ENCODE results near the gene METTL24. TPM values are rescaled to one million over a fixed set of nuclear protein-coding genes. Genes with fewer than 3 reads are reported as not detected.

METTL24 gene
- total and polyA plus RNA-seq, 2 of the 13 experiments (the other 11 are each of a cell fraction or from before 2014, with no cell fraction given): not detected

GRCh38 chr6:110295451-110296165 is 62.5 kb downstream of the METTL24 start:
- TF ChIP-seq ZNF264 (CRISPR knock-in tag; IDR thresholded peaks at IDR 0.05) (no peak), POLR2AphosphoS5 (IDR thresholded peaks at IDR 0.05; ENCODE audit: low read depth, low read length) (no peak), PBX2 (CRISPR knock-in tag; IDR thresholded peaks at IDR 0.05) (no peak), ZNF343 (CRISPR knock-in tag; IDR thresholded peaks at IDR 0.05) (no peak), ZSCAN22 (CRISPR knock-in tag; IDR thresholded peaks at IDR 0.05) (no peak)
- no peaks in the 10 kb centered on the region for H3K27me3 ChIP-seq (ENCODE audit: control insufficient read depth in 1 of 2, insufficient read depth in 2 of 2, low read length in 2 of 2)
- FAIRE-seq: no peak
- ATAC-seq: no peak
- DNase-seq (ENCODE audit: low spot score): no peak
- no peak overlapping the region for H3K27ac ChIP-seq (ENCODE audit: extremely low read length, insufficient read depth, low read length)
- no peaks in the 10 kb centered on the region for H4K20me1 ChIP-seq (ENCODE audit: insufficient read depth, low read length)
- 37% methylated on average over 4 of the region's 5 CpGs for WGBS (ENCODE audit: low lambda C conversion rate)
- no peak overlapping the region for H3K4me2 ChIP-seq (ENCODE audit: low read depth, low read length)
- no TSS peak for BruUV-seq (replicated peaks)
- no peak overlapping the region for H3K9ac ChIP-seq (ENCODE audit: insufficient read depth, low read depth, low read length)
- no peaks in the 10 kb centered on the region for H3K9me3 ChIP-seq (ENCODE audit: low read length)
- ChIA-PET POLR2A (no interaction called here), CTCF (ENCODE audit: low intra/inter-chr PET ratio, low total read pairs) (no interaction called here)
- H2AFZ ChIP-seq (ENCODE audit: low read length): no peak overlapping the region
- no peaks in the 10 kb centered on the region for H3K36me3 ChIP-seq (replicated peaks in 1 of 2; ENCODE audit: control insufficient read depth in 1 of 2, insufficient read depth in 2 of 2, low read length in 2 of 2)
- no peak overlapping the region for H3K4me3 ChIP-seq (replicated peaks in 1 of 3; ENCODE audit: insufficient read depth in 1 of 3, low read depth in 2 of 3, low read length in 3 of 3)
- in situ Hi-C loops (cut with HindIII; ENCODE audit: extremely low pct_ligation_motif_present, low pct_unique_long_range_greater_than_20kb) (no loop called here), intact Hi-C loops (cut with micrococcal nuclease; ENCODE audit: unreplicated experiment) (no loop called here)
- H3K4me1 ChIP-seq (ENCODE audit: insufficient read depth, low read length): no peaks in the 10 kb centered on the region
- H3K79me2 ChIP-seq (ENCODE audit: insufficient read depth, low read length): no peaks in the 10 kb centered on the region

DNA sequence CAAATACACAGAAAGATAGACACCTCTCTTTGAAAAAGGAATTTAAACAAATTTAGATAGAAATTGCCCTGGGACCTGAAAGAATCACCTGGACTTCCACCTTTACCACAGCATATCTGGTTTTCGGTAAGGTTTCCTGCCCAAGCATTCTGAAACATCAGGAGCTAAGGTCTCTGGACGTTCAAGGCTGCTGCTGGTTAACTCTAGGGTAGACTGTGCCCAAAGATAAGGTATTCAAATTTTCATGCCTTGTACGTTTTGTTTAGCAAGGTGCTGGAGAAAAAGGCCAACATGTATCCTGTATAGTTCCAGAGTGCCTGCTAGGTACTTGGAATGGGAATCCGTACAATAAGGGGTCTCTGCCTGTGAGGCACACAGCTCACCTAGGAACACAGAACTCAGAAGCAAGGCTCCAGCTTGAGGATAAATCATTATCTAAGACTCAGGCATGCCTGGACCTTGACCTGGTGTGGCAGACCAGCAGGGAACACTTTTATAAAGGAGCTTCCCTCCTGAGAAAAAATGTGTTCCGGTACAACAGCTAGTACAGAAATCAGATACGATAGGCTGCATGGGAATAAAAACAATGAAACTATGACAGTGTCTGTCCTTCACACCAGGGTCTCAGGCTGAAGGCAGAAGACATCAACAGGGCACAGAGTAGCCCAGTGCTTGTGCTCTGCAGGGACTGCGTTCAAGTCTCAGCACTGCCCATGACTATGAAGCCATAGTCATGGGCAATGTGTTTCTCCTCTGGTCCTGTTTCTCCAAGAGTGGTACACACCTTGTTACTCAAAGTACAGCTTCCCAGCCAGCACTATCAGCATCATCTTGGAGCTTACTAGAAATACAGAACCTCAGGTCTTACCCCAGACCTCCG is 70.4 kb downstream of the METTL24 start:
- no peaks in the 10 kb centered on the region for H4K20me1 ChIP-seq (ENCODE audit: insufficient read depth, low read length)
- ATAC-seq (peak; percentile 90), DNase-seq (ENCODE audit: low spot score) (peak; percentile 14), FAIRE-seq (no peak)
- no peak overlapping the region for H3K27ac ChIP-seq (ENCODE audit: extremely low read length, insufficient read depth, low read length)
- CTCF ChIA-PET (ENCODE audit: low intra/inter-chr PET ratio, low total read pairs): no interaction called here
- BruUV-seq (replicated peaks): no TSS peak
- H3K79me2 ChIP-seq (ENCODE audit: insufficient read depth, low read length): no peaks in the 10 kb centered on the region
- POLR2A ChIA-PET: no interaction called here
- in situ Hi-C loops (cut with HindIII; ENCODE audit: extremely low pct_ligation_motif_present, low pct_unique_long_range_greater_than_20kb) (no loop called here), intact Hi-C loops (cut with micrococcal nuclease; ENCODE audit: unreplicated experiment) (no loop called here)
- peaks cover 22% of the 10 kb centered on the region for H3K4me1 ChIP-seq (ENCODE audit: insufficient read depth, low read length)
- H3K4me3 ChIP-seq (replicated peaks in 1 of 3; ENCODE audit: insufficient read depth in 1 of 3, low read depth in 2 of 3, low read length in 3 of 3): peak overlapping the region in 1 of 3 experiments; percentile 18; a peak in 1 of 6 replicates
- WGBS (ENCODE audit: low lambda C conversion rate): 18% methylated on average over 7 of the region's 8 CpGs
- no peaks in the 10 kb centered on the region for H3K36me3 ChIP-seq (replicated peaks in 1 of 2; ENCODE audit: control insufficient read depth in 1 of 2, insufficient read depth in 2 of 2, low read length in 2 of 2)
- peak overlapping the region; percentile 64 for H3K4me2 ChIP-seq (ENCODE audit: low read depth, low read length)
- H3K9me3 ChIP-seq (ENCODE audit: low read length): no peaks in the 10 kb centered on the region
- H2AFZ ChIP-seq (ENCODE audit: low read length): no peak overlapping the region
- H3K9ac ChIP-seq (ENCODE audit: insufficient read depth, low read depth, low read length): no peak overlapping the region
- no peak for TF ChIP-seq SRY (CRISPR knock-in tag; IDR thresholded peaks at IDR 0.05)
- no peak for TF ChIP-seq ADNP (CRISPR knock-in tag; IDR thresholded peaks at IDR 0.05)
- TF ChIP-seq PAXIP1 (CRISPR knock-in tag; conservative IDR thresholded peaks at IDR 0.05): peak; percentile 22; the same call in 1 of the 2 replicates
- peak; percentile 55; the same call in 1 of the 2 replicates for TF ChIP-seq HNF4A (CRISPR knock-in tag; IDR thresholded peaks at IDR 0.05)
- TF ChIP-seq, protein P1, sequence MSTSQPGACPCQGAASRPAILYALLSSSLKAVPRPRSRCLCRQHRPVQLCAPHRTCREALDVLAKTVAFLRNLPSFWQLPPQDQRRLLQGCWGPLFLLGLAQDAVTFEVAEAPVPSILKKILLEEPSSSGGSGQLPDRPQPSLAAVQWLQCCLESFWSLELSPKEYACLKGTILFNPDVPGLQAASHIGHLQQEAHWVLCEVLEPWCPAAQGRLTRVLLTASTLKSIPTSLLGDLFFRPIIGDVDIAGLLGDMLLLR (CRISPR knock-in tag; IDR thresholded peaks at IDR 0.05): no peak
- no peaks in the 10 kb centered on the region for H3K27me3 ChIP-seq (ENCODE audit: control insufficient read depth in 1 of 2, insufficient read depth in 2 of 2, low read length in 2 of 2)

Measured in HepG2 (cell line).